PC-9 (cell line): Measurements from ENCODE around the gene SAMD8.

Experiments
- CTCF ChIP-seq: fragments of 200-600 bp; sonication (generic); conservative IDR thresholded peaks from 2 replicates; pipeline ENCODE4 v1.6.1; 2017; ENCODE audit warnings: mixed run types, antibody characterized with exemption, mild to moderate bottlenecking, moderate library complexity
- EZH2 ChIP-seq: fragments of 200-600 bp; sonication (generic); IDR thresholded peaks from 2 replicates; pipeline ENCODE4 v1.8.0; 2017; ENCODE audit warnings: antibody characterized with exemption, low read depth

GRCh38 chr10:75071756-75072155 is 39.7 kb upstream of the SAMD8 start:
- no peak for TF ChIP-seq CTCF
- no peak for TF ChIP-seq EZH2
